Left ventricle myocardium inferior (tissue), 1 donor: ENCODE data around the gene CCDC57. TPM values are rescaled to one million over a fixed set of nuclear protein-coding genes. Genes with fewer than 3 reads are reported as not detected.

Experiments
- DNase-seq: peaks from one replicate; pipeline ENCODE4 v3.0.0-alpha.2; 2020
- H3K27ac ChIP-seq: fragments of 200-600 bp; replicated peaks from 2 replicates; pipeline ENCODE4 v1.8.0; 2021
- H3K27me3 ChIP-seq: fragments of 200-600 bp; 2 replicates; pipeline ENCODE4 v1.8.0; 2021; ENCODE audit warnings: low read depth
- H3K36me3 ChIP-seq: fragments of 200-600 bp; 2 replicates; pipeline ENCODE4 v1.8.0; 2021
- H3K4me1 ChIP-seq: fragments of 200-600 bp; 2 replicates; pipeline ENCODE4 v1.8.0; 2021
- H3K4me3 ChIP-seq: fragments of 200-600 bp; 2 replicates; pipeline ENCODE4 v1.8.0; 2021; ENCODE audit warnings: mild to moderate bottlenecking, moderate library complexity
- H3K9me3 ChIP-seq: fragments of 200-600 bp; replicated peaks from 2 replicates; pipeline ENCODE4 v1.8.0; 2021
- intact Hi-C: fragments of 100-400 bp; cut with micrococcal nuclease; formaldehyde crosslinking; loops from one replicate; pipeline ENCODE4 v1.11.0; 2022
- total RNA-seq: library from RNA; stranded (reverse); fragmentation: NEBNext Ultra II Directional; extraction: Animal tissue kit (Norgen Biotek cat#: 25700); gene quantifications from one replicate; pipeline ENCODE4 v1.2.1, GENCODE V29; 2021
- TF ChIP-seq, protein P1 (sequence below): fragments of 200-600 bp; IDR thresholded peaks from 2 replicates; pipeline ENCODE4 v1.8.0; 2021; ENCODE audit warnings: antibody characterized with exemption, mild to moderate bottlenecking, borderline replicate concordance
- donor health status: DM: no; HTN: yes; CAD: no; lungs with severe emphysema.

The CCDC57 gene
- total RNA-seq, 1 donor from 2014 or later = 8.1 TPM

DNA sequence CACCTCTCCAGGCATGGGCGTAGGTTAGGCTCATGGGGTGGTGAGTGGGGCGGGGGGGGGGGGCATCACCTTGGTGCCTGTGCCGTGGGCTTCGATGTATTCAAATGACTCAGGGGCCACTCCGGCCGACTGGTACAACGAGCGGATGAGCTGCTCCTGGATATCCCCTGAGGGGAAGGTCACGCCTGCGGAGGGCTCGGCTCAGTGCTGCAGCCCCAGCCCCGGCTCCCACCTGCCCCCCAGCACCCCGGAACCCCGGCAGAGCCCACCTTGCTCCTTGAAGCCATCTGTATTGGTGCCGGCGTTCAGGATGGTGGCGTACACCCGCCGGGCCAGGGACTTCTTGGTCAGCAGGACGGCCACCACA lies 120.0 kb downstream of the CCDC57 start:
- Histone ChIP-seq H3K27ac (no peak overlapping the region), H3K4me3 (no peak overlapping the region), H3K27me3 (no peaks in the 10 kb centered on the region), H3K36me3 (peaks cover 85% of the 10 kb centered on the region), H3K9me3 (no peaks in the 10 kb centered on the region), H3K4me1 (peaks cover 16% of the 10 kb centered on the region)
- TF ChIP-seq, protein P1, sequence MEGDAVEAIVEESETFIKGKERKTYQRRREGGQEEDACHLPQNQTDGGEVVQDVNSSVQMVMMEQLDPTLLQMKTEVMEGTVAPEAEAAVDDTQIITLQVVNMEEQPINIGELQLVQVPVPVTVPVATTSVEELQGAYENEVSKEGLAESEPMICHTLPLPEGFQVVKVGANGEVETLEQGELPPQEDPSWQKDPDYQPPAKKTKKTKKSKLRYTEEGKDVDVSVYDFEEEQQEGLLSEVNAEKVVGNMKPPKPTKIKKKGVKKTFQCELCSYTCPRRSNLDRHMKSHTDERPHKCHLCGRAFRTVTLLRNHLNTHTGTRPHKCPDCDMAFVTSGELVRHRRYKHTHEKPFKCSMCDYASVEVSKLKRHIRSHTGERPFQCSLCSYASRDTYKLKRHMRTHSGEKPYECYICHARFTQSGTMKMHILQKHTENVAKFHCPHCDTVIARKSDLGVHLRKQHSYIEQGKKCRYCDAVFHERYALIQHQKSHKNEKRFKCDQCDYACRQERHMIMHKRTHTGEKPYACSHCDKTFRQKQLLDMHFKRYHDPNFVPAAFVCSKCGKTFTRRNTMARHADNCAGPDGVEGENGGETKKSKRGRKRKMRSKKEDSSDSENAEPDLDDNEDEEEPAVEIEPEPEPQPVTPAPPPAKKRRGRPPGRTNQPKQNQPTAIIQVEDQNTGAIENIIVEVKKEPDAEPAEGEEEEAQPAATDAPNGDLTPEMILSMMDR = no peak
- peak; percentile 10 for DNase-seq
- intact Hi-C loops = no loop called here

DNA sequence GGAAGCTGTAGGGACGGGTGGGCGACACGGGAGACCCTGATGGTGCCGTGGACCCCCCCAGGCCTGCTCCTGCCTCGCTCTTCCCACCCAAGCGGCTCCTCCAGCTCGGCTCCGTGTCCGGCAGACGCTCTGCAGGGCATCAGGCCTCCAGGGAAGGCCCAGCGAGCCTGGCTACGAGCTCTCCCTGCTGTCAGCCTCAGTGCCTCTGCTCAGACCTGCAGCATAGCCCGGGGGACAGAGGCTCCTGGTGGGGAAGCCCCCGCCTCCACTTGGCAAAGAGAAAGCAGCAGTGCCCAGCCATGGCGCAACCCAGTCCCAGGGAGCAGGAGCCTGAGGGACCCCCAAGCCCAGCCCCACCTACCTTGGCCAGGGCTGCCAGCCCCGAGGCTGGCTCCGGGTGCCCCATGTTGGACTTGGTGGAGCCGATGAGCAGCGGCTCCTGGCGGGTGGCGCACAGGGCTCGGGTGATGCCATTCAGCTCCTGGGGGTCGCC lies 120.5 kb downstream of the CCDC57 start:
- Histone ChIP-seq H3K27ac (no peak overlapping the region), H3K4me1 (peaks cover 12% of the 10 kb centered on the region), H3K9me3 (no peaks in the 10 kb centered on the region), H3K4me3 (no peak overlapping the region), H3K36me3 (peaks cover 90% of the 10 kb centered on the region), H3K27me3 (no peaks in the 10 kb centered on the region)
- DNase-seq = peak; percentile 10
- intact Hi-C loops = no loop called here
- TF ChIP-seq, protein P1 = no peak

DNA sequence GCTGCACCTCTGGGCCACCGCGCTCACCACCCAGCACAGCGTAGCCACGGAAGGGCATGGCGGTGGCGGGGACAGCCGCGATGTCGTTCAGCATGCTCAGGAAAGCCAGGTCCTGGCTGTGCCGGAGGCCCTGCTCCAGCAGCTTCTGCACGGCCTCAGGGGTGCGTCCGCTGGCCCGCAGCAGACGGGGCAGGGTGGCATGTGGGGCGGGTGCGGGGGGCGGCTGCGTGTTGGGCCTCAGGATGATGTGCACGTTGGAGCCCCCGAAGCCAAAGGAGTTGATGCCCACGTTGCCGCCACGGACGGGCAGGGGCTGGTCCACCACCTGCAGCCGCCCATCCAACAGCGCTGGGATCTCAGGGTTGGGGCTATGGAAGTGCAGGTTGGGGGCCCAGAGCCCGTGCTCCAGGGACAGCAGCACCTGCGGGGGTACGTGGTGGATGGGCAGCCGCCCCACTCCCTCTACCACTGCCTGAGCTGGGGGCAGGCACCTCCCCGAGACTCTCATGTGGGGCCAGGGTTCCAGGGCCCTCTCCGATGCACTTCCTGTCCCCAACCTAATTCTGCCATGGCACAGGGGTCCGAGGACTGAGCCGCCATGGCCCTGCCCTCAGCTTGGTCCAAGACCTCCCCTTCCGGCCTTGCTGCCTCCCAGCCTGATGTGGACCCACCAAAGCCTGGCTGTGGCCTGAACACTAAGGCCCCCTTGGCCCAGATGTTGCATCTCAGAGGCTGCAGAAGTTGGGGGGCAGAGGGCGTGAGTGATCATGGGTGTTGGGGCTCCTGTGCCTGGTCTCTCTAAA lies 121.2 kb downstream of the CCDC57 start:
- Histone ChIP-seq H3K4me1 (peaks cover 5% of the 10 kb centered on the region), H3K9me3 (no peaks in the 10 kb centered on the region), H3K4me3 (no peak overlapping the region), H3K27ac (no peak overlapping the region), H3K27me3 (no peaks in the 10 kb centered on the region), H3K36me3 (peaks cover 97% of the 10 kb centered on the region)
- intact Hi-C loops = no loop called here
- peak; percentile 10 for DNase-seq
- TF ChIP-seq, protein P1 = no peak

DNA sequence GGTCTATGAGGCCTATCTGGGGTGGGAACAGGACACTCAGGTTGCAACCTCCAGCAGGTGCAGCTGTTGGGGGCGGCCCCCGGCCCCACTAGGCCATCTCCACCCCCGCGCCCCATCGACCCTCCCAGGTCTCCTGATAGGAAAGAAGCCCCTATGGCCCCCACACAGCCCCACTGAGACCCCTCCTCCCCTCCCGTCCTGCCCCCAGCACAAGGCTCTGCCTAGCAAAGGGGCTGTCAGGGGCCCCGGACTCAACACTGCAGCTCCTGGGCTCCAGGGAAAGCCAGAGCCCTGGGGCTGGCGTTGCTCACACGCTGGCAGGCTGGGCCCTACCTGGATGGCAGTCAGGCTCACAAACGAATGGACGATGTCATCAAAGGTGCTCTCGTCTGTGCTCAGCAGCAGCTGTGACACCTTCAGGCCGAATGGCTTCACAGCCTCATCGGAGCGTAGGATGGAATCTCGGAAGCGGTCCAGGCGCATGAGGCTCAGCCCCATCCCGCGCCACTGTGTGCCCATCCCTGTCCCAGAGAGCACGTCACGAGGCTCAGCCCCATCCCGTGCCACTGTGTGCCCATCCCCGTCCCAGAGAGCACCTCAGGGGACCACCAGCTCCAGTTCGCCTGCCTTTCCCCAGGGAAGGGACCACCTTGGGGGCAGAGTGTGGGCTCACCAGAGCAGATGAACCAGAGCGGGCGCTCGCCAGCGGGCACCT lies 121.9 kb downstream of the CCDC57 start:
- TF ChIP-seq, protein P1 = no peak
- Histone ChIP-seq H3K4me3 (no peak overlapping the region), H3K27me3 (no peaks in the 10 kb centered on the region), H3K9me3 (no peaks in the 10 kb centered on the region), H3K4me1 (no peaks in the 10 kb centered on the region), H3K27ac (no peak overlapping the region), H3K36me3 (peaks cover 100% of the 10 kb centered on the region)
- DNase-seq = peak; percentile 11
- intact Hi-C loops = no loop called here

DNA sequence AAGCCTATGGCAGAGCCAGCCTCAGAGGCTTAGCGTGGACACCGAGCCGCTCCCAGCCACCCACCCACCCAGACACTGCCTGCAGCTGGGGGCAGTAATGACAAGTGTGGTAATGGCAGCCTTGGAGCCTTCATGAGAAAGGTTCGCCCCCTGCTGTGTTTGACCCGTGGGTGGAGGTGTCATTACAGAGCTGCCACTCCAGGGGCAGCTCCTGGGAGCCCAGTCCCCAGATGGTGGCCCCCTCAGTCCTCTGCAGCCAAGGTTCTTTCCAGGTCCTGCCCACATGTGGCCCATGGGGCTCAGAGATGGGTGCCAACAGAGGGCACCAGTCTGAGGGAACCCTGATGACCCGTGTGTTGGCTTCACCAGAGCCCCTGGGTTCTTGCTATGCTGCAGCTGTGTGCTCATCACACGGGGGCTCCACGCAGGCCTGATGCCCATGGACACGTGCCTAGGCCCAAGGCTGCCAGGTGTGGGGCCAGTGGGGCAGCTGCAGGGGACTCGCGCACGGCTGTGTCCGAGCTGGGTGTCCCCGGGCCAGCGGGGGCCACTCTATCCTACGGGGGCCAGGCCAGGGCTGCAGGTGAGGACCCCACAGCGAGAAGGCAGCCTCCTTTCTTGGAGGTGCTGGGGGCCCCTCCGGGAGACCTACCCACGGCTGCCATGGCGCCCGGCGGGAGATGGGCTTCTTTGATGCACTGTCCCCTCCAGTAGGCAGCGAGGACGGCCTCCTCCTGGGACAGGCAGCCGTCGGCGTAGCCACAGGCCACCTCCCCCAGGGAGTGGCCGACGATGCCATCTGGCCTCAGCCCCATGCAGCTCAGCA lies 122.7 kb downstream of the CCDC57 start:
- peak; percentile 10 for DNase-seq
- peaks cover 100% of the 10 kb centered on the region for H3K36me3 ChIP-seq
- H3K4me3 ChIP-seq = no peak overlapping the region
- no peak overlapping the region for H3K27ac ChIP-seq
- TF ChIP-seq, protein P1 = no peak
- H3K27me3 ChIP-seq = no peaks in the 10 kb centered on the region
- H3K9me3 ChIP-seq = no peaks in the 10 kb centered on the region
- intact Hi-C loops = no loop called here
- no peaks in the 10 kb centered on the region for H3K4me1 ChIP-seq
